Liver (tissue), 9 donors: ENCODE data around the gene GMDS. TPM values are rescaled to one million over a fixed set of nuclear protein-coding genes. Genes with fewer than 3 reads are reported as not detected.

Source experiments
- DNase-seq: peaks from one replicate; pipeline ENCODE4 v3.0.0-alpha.2; 2017; ENCODE audit warnings: low spot score
- H3K27ac ChIP-seq, 2 donors: one replicate each; pipeline ENCODE4 v1.7.0; 2013; ENCODE audit warnings: inconsistent platforms in 2 of 2, low read length in 2 of 2, control low read depth in 1 of 2, low read depth in 1 of 2, mild to moderate bottlenecking in 1 of 2
- H3K27me3 ChIP-seq, 4 donors: one replicate each; pipeline versions ENCODE4 v1.6.1 to v1.7.0; 2013; ENCODE audit warnings: low read length in 3 of 4, inconsistent platforms in 1 of 4, mild to moderate bottlenecking in 1 of 4, moderate library complexity in 1 of 4; ENCODE audit not compliant: control insufficient read depth in 4 of 4, insufficient read depth in 4 of 4
- H3K36me3 ChIP-seq, 4 donors: one replicate each; pipeline versions ENCODE4 v1.6.1 to v1.7.0; 2013; ENCODE audit warnings: low read length in 3 of 4, mild to moderate bottlenecking in 3 of 4, low read depth in 1 of 4, moderate library complexity in 1 of 4; ENCODE audit not compliant: control insufficient read depth in 4 of 4, insufficient read depth in 3 of 4
- H3K4me1 ChIP-seq, 4 donors: one replicate each; pipeline versions ENCODE4 v1.6.1 to v1.7.0; 2013; ENCODE audit warnings: low read length in 3 of 4, mild to moderate bottlenecking in 3 of 4, moderate library complexity in 1 of 4; ENCODE audit not compliant: control insufficient read depth in 4 of 4, insufficient read depth in 4 of 4
- H3K4me3 ChIP-seq, 3 donors: one replicate each; pipeline versions ENCODE4 v1.6.1 to v1.7.0; 2013; ENCODE audit warnings: low read length in 3 of 3, control low read depth in 1 of 3, low read depth in 1 of 3, mild to moderate bottlenecking in 1 of 3
- H3K9ac ChIP-seq, 2 donors: one replicate each; pipeline ENCODE4 v1.7.0; 2013; ENCODE audit warnings: low read length in 2 of 2, mild to moderate bottlenecking in 2 of 2, moderate library complexity in 2 of 2, control low read depth in 1 of 2, low read depth in 1 of 2
- H3K9me3 ChIP-seq, 4 donors: one replicate each; pipeline versions ENCODE4 v1.6.1 to v1.7.0; 2013; ENCODE audit warnings: low read length in 3 of 4; ENCODE audit not compliant: control insufficient read depth in 4 of 4
- ATF3 ChIP-seq: IDR thresholded peaks from 2 replicates; pipeline ENCODE4 v1.6.1; 2016; ENCODE audit warnings: antibody characterized with exemption
- FOXA1 ChIP-seq: IDR thresholded peaks from 2 replicates; pipeline ENCODE4 v1.6.1; 2016; ENCODE audit warnings: antibody characterized with exemption
- FOXA2 ChIP-seq: IDR thresholded peaks from 2 replicates; pipeline ENCODE4 v1.6.1; 2016; ENCODE audit warnings: antibody characterized with exemption
- GABPA ChIP-seq, 2 donors: IDR thresholded peaks in 1 of 2; conservative IDR thresholded peaks in 1 of 2; 2 replicates each; pipeline ENCODE4 v1.6.1; 2016; ENCODE audit warnings: antibody characterized with exemption in 2 of 2, mild to moderate bottlenecking in 1 of 2, moderate library complexity in 1 of 2
- HNF4A ChIP-seq, 2 donors: conservative IDR thresholded peaks; 2 replicates each; pipeline ENCODE4 v1.6.1; 2016; ENCODE audit warnings: antibody characterized with exemption in 2 of 2, mild to moderate bottlenecking in 2 of 2
- HNF4G ChIP-seq: IDR thresholded peaks from 2 replicates; pipeline ENCODE4 v1.6.1; 2016; ENCODE audit warnings: antibody characterized with exemption
- JUND ChIP-seq, 2 donors: IDR thresholded peaks; 2 replicates each; pipeline ENCODE4 v1.6.1; 2016; ENCODE audit warnings: antibody characterized with exemption in 2 of 2
- MAX ChIP-seq: IDR thresholded peaks from 2 replicates; pipeline ENCODE4 v1.6.1; 2016; ENCODE audit warnings: antibody characterized with exemption
- NR2F2 ChIP-seq: IDR thresholded peaks from 2 replicates; pipeline ENCODE4 v1.6.1; 2016; ENCODE audit warnings: antibody characterized with exemption
- RAD21 ChIP-seq, 2 donors: IDR thresholded peaks; 2 replicates each; pipeline ENCODE4 v1.6.1; 2016; ENCODE audit warnings: antibody characterized with exemption in 2 of 2, mild to moderate bottlenecking in 2 of 2
- REST ChIP-seq: IDR thresholded peaks from 2 replicates; pipeline ENCODE4 v1.6.1; 2016; ENCODE audit warnings: antibody characterized with exemption, mild to moderate bottlenecking
- RXRA ChIP-seq, 2 donors: IDR thresholded peaks; 2 replicates each; pipeline ENCODE4 v1.6.1; 2017 to 2018; ENCODE audit warnings: antibody characterized with exemption in 2 of 2, mild to moderate bottlenecking in 1 of 2
- SP1 ChIP-seq: IDR thresholded peaks from 2 replicates; pipeline ENCODE4 v1.6.1; 2018; ENCODE audit warnings: antibody characterized with exemption, mild to moderate bottlenecking
- TAF1 ChIP-seq: conservative IDR thresholded peaks from 2 replicates; pipeline ENCODE4 v1.6.1; 2016; ENCODE audit warnings: antibody characterized with exemption, mild to moderate bottlenecking
- YY1 ChIP-seq: IDR thresholded peaks from 2 replicates; pipeline ENCODE4 v1.6.1; 2016; ENCODE audit warnings: antibody characterized with exemption, mild to moderate bottlenecking
- ZBTB33 ChIP-seq: IDR thresholded peaks from 2 replicates; pipeline ENCODE4 v1.6.1; 2016; ENCODE audit warnings: antibody characterized with exemption
- WGBS: extraction: QIAGEN DNeasy Blood & Tissue Kit; methylation state at CpG from one replicate; pipeline ENCODE4 v1.1.7; 2013; 5-methylcytosine and 5-hydroxymethylcytosine counted together
- polyA plus RNA-seq, 2 donors: library from polyadenylated mRNA; stranded (reverse) in 1 of 2; unstranded in 1 of 2; fragments of 200-250 nt in 1 of 2; fragments of >200 nt in 1 of 2; fragmentation: Nextera tagmentation in 1 of 2; extraction: Ambion mirVana in 1 of 2; gene quantifications; one replicate each; pipeline versions ENCODE4 v1.2.1 to v1.2.3, GENCODE V29; 2013 to 2015
- total RNA-seq, 2 donors: library from RNA; depleted of rRNA; stranded (reverse); fragments of >200 nt; gene quantifications; one replicate each; pipeline ENCODE4 v1.2.3, GENCODE V29; 2014
- TF ChIP-seq, protein P1 (sequence below): fragments of 150-350 bp; IDR thresholded peaks from 2 replicates; pipeline ENCODE4 v1.5.1; 2017; ENCODE audit warnings: improper control_type of control experiment, low read depth, low read length; ENCODE audit not compliant: missing input control
- donor health status: healthy.
- donor health status: healthy.
- donor health status: healthy.
- donor health status: healthy.
- donor health status: healthy.

Gene GMDS
- total and polyA plus RNA-seq, 4 donors: 3.5 to 15.6 (median 13.0) TPM

DNA sequence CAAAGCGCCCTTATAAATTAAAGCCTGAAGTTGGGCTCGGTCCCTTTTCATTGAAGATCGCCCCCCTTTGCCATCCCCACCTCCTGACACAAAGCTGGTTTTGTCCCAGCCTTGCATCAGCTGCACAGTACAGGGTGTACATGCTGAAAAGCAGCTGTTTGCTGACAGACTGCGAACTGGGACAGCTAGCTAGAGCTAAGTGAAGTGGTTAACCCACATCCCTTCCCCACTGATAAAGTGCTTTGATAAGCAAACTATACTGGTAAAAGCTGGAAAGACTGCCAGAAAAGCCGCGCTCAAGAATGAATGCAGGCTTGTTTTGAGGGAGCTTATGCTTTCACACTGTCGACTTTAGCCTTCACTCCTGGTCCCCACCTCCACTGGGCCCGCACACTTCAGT is 207.3 kb downstream of the GMDS start:
- no peaks in the 10 kb centered on the region for H3K27me3 ChIP-seq
- H3K27ac ChIP-seq: no peak overlapping the region
- H3K4me1 ChIP-seq: peaks cover 0 to 14% (median 11%) of the 10 kb centered on the region in 4 donors
- H3K9ac ChIP-seq: no peak overlapping the region
- TF ChIP-seq FOXA1: no peak
- no peak for TF ChIP-seq HNF4A (conservative IDR thresholded peaks at IDR 0.05)
- no peak for TF ChIP-seq FOXA2
- TF ChIP-seq ZBTB33: no peak
- TF ChIP-seq REST: no peak
- TF ChIP-seq NR2F2: no peak
- no peak for TF ChIP-seq YY1
- TF ChIP-seq, protein P1, sequence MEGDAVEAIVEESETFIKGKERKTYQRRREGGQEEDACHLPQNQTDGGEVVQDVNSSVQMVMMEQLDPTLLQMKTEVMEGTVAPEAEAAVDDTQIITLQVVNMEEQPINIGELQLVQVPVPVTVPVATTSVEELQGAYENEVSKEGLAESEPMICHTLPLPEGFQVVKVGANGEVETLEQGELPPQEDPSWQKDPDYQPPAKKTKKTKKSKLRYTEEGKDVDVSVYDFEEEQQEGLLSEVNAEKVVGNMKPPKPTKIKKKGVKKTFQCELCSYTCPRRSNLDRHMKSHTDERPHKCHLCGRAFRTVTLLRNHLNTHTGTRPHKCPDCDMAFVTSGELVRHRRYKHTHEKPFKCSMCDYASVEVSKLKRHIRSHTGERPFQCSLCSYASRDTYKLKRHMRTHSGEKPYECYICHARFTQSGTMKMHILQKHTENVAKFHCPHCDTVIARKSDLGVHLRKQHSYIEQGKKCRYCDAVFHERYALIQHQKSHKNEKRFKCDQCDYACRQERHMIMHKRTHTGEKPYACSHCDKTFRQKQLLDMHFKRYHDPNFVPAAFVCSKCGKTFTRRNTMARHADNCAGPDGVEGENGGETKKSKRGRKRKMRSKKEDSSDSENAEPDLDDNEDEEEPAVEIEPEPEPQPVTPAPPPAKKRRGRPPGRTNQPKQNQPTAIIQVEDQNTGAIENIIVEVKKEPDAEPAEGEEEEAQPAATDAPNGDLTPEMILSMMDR: no peak
- TF ChIP-seq RAD21 (IDR thresholded peaks at IDR 0.05): no peak
- TF ChIP-seq RXRA (IDR thresholded peaks at IDR 0.05): no peak
- TF ChIP-seq TAF1: no peak
- TF ChIP-seq ATF3: no peak
- TF ChIP-seq HNF4G: no peak
- no peak for TF ChIP-seq SP1
- TF ChIP-seq JUND (IDR thresholded peaks at IDR 0.05): no peak
- no peak for TF ChIP-seq GABPA (IDR thresholded peaks at IDR 0.05 in 1 of 2, conservative IDR thresholded peaks at IDR 0.05 in 1 of 2)
- no peak for TF ChIP-seq MAX
- DNase-seq: no peak
- no peaks in the 10 kb centered on the region for H3K9me3 ChIP-seq
- no peaks in the 10 kb centered on the region for H3K36me3 ChIP-seq
- 86% methylated on average over 8 of the region's 8 CpGs for WGBS
- no peak overlapping the region for H3K4me3 ChIP-seq
